Thyroid gland (tissue), 4 donors: Measurements from ENCODE around the gene TBL1Y.

ENCODE experiments used
- CTCF ChIP-seq, 6 experiments: fragments of 200-600 bp in 3 of 6; fragments of 450-650 bp in 3 of 6; sonication (generic) in 3 of 6; IDR thresholded peaks; one replicate each; pipeline ENCODE4 v1.5.1; 2016 to 2019; ENCODE audit warnings: antibody characterized with exemption in 6 of 6, mild to moderate bottlenecking in 2 of 6, inconsistent platforms in 1 of 6, moderate library complexity in 1 of 6
- POLR2A ChIP-seq, 2 donors: fragments of 450-650 bp; IDR thresholded peaks; one replicate each; pipeline ENCODE4 v1.6.1; 2017; ENCODE audit warnings: antibody characterized with exemption in 2 of 2, mild to moderate bottlenecking in 2 of 2, moderate library complexity in 1 of 2

DNA sequence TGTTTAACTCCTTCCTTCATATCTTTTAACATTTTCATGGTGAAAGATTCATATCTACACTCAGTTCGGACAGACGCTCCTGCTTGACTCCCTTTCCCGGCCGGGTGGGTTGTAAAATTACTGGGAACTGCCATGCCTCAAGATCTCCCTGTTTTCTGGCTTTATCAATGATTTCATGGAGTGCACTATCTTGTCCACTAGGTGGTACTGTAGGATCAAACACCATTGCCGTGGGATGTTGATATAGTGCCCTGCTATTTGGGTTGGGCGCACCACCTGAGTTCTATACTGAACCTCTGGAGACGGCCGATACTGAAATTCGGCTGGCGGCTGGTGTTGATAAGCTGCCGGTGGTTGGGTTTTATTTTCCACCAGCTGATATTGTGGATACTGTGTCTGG, 54.2 kb downstream of the TBL1Y start:
- TF ChIP-seq CTCF (IDR thresholded peaks at IDR 0.05): peak in 1 of 6 experiments; percentile 58
- TF ChIP-seq POLR2A (IDR thresholded peaks at IDR 0.05): no peak
